RPMI7951 (cell line): ENCODE data around the gene LENG8. TPM values are rescaled to one million over a fixed set of nuclear protein-coding genes. Genes with fewer than 3 reads are reported as not detected.
"Not testable (repeated sequence)": the region's sequence is repeated elsewhere in the genome, so short reads cannot be mapped to it uniquely, and the experiment has no call there.

Experiments
- DNase-seq: peaks from one replicate; pipeline ENCODE4 v3.0.0-alpha.2; 2012; ENCODE audit warnings: low read depth
- total RNA-seq: library from RNA; depleted of rRNA; stranded (reverse); fragments of >200 nt; shearing (Covaris generic); gene quantifications from 2 replicates; pipeline ENCODE4 v1.2.3, GENCODE V29; 2014

The LENG8 gene
- total RNA-seq, 1 experiment from 2014 or later: 9.0 TPM

DNA sequence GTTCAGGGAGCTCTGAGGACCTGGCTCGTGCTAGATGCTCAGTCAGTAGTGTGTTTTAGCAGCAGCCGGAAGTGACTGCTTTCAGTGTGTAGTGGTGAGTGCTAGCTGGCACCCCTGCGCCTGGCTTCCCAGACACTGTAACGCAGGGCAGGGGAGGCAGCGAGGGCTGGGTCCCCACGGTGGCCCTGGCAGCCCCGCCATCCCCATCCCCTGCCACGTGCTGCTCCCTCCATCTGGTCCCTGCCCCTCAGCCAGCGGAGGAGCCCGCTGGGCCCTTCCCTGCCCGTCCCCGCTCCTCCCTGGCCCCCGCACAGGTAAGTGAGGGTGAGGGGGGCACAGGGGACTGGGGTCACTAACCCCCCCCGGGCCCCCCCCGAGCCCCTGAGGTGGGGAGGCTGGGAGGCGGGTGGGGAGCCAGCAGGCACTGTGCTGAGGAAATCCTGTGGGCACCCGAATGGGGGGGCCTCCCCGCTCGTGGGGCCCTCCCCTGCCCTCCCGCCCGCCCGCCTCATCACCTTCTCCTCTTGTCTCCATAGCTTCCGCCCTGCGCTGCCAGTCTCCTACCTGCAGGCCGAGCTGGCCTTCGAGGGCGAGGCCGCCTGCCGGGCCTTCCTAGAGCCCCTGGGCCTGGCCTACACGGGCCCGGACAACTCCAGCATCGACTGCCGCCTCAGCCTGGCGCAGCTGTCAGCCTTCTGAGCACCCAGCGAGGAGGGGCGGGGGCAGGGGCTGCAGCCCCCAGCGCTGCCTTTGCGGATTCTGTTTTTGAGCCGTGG, 11.4 kb downstream of the LENG8 start:
- no peak for DNase-seq

DNA sequence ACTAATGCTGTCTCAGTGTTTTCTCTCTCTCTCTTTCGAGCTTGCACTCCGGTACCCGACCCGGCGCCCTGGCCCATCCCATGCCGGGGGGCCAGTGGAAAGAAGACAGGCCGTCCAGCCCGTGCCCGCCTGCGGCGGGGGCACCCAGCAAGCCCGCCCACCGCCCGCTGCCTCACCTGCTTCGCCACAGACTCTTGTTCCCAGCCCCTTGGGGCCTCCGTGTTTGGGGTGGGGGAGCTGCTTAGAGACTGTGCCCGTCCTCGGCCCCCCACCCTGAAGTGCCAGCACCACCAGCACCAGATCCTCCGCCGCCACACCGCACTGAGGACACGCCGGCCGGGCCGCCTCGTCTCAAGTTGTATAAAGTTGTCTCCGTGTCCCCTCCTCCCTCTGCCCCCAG, 12.2 kb downstream of the LENG8 start:
- no peak for DNase-seq

DNA sequence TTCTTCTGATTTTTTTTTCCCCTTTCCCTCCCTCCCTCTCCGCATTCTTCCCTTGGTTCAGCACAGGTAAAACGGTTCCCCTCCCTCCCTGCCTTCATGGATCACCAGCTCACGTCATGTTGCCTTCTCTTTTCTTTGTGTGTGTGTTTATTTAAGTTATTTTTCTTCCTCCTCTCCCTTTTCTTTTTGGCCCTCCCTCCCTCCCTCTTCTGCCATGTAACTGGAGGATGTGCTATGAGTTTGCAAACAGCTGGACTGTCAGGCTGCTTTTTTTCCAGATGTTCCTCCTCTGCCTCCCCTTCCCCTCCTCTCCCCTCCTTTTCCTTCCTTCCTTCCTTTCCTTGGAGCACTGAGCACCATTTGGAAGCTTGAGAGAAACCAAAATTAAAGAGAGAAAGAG, 12.6 kb downstream of the LENG8 start:
- no peak for DNase-seq

DNA sequence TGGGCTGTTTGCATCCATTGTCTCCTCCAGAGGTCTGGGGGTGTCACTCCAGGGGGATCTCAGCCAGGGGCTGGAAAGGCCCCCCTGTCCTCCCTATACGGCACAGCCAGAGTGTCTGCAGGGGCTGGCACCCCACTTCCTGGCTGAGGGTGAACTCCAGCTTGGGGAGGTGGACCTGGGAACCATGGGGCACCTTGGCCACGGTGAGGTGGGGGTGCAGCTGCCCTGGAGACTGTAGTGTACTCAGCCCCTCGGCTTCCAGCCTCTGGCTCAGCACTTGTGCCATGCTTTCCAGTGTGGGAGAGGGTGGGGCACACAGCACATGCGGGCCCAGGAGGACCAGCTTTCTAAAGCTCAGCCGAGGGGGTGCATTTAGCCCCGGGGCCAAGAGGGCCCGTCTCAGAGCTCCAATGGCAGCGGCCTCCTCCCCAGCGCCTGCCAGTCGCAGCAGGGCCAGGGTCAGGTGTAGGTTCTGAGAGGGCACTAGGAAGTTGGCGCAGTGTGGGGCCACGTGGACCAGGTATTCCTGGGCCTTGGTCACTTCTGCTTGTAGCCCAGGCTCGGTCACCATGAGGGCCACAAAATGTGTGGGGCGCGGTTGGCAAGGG, 13.2 kb downstream of the LENG8 start:
- no peak for DNase-seq

DNA sequence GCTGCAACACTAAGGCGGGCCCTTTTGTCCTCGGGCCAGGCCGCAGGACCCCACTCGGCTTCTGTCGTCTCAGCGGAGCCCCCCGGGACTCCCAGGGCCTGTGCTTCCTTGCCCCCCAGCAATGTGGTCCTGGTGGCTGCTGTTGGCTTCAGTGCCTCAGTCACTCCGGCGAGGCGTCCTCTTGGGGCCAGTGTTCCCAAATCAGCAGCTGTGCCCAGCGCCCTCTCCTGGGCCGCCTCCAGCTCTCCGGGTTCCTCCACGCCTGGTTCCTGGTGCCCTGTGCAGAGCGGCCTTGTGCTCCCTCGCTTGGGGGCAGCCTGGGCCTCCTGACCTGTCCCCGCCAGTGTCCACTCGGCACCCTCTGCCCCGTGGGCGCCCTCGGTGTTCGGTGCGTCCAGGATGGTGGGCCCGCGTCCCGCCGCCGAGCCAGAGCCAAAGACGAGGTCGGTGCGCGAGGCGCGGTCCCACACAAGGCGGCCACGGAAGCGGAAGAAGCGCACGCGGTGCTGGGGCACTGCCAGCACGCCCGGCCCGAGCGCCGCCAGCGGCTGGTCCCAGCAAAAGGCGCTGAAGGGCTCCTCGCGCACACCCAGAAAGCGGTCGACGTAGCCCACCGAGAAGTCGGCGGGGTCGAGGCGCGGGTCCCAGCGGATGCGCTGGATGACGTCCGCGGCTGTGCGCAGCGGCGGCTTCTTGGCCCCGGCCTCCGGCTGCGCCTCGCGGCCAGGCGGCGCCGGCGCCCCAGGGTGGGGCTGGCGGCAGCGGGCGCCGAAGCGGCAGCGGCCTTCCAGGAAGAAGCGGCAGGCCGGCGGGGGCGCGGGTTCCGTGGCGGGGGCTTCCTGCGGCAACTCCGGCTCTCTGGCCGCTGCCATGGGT, 13.9 kb downstream of the LENG8 start:
- DNase-seq: peak; percentile 66

DNA sequence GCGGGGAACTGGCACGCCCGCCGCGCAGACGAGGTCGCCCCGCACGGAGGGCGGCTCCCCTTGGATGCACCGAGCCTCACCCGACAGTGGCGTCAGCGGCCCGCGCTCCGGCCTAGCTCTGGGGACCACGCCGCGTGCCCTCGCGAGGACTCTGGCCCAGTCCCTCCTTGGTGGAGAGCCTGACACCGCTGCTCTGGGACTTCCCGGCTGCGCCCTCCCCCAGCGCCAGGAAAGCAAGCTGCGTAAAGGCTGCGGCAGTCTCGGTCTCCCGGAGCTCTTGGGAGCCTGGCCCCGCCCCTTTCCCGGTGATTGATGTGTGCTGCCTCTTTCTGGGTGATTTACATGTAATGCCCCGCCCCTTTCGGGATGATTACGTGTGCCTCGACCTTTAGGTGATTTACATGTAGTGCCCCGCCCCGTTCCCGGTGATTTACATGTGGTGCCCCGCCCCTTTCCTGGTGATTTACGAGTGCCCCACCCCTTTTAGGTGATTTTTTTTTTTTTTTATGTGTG, 14.6 kb downstream of the LENG8 start, which contains the start of gene LENG9:
LENG9 (minus strand) TSS at position 248 of the 513 bp plus-strand sequence. CDS start 252 bp downstream, outside the sequence.
- peak; percentile 98 for DNase-seq

DNA sequence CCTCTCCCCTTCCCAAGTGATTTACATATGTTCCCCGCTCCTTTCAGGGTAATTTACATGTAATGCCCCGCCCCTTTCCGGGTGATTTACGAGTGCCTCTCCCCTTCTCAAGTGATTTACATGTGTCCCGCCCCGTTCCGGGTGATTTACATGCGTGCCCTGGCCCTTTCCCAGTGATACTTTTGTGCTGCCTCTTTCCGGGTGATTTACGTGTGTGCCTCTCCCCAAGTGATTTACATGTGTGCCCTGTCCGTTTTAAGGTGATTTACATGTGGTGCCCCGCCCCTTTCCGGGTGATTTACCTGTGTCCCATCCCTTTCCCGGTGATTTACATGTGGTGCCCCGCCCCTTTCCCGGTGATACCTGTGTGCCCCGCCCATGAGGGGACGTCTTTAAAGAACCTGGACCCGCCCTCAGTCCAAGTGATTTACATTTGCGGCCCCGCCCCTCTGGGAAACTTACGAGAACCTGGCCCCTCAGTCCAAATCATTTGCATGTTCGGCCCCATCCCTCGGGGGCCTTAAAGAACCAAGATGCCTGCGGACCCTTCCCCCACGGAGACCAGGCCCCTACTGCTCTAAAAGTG, 15.1 kb downstream of the LENG8 start:
- DNase-seq: peak; percentile 78

DNA sequence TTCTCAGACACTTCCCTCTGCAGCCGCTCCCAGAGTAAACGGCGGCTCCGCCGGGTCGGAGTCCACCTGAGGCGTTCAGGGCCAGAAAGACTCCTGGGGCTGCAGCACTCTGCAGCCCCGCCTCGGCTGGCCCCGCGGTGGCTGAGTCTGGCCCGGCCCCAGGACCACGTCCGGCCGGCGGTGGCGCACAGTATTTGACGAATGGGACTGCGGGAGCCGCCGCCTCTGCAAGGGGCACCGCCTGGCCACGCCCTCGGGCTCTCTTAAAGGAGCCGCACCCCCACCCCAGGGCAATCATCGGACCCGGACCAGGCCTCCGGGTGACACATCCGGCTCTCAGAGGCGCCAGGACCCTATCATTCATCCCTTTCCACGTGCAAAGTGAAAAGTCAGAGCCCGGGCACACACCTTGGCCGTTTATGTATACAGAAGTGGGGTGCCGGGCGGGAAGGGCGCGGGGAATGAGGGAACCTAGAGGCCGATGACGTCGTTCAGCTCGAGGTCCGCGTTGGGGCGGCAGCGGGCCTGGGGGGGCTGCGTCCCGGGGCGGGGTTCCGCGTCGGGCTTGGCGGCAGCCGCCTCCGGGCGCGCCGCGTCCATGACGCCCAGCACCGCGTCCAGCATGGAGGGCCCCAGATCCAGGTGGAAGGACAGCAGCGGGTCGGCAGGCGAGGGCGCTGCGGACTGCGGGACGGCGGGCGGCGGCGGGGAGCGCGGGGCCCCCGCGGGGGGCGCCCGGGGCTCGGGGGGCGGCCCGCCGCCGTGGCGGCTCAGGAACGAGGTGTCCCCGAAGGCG, 15.8 kb downstream of the LENG8 start:
- peak; percentile 90 for DNase-seq

DNA sequence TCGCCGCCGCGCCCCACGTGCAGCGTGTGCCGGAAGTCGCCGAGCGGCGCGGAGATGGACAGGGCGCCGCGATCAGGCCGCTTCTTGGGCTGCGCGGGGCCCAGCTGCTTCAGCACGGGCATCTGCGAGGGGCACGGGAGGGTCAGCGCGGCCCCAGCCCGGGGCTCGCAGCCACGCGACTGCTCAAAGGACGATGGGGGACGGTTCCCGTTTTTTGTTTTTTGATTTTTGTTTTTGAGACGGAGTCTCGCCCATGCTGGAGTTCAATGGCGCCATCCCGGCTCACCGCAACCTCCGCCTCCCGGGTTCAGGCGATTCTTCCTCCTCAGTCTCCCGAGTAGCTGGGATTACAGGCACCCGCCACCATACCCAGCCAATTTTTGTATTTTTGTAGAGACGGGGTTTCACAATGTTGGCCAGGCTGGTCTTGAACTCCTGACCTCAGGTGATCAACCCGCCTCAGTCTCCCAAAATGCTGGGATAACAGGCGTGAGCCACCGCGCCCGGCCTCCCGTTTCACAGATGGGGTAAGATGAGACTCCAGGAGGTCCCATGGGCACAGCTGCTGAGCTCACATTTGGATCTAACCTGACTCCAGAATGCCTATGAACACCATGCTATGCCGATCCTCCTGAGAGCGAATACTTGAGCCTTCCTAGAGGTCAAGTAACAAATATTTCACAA, 16.6 kb downstream of the LENG8 start:
- DNase-seq: no peak

DNA sequence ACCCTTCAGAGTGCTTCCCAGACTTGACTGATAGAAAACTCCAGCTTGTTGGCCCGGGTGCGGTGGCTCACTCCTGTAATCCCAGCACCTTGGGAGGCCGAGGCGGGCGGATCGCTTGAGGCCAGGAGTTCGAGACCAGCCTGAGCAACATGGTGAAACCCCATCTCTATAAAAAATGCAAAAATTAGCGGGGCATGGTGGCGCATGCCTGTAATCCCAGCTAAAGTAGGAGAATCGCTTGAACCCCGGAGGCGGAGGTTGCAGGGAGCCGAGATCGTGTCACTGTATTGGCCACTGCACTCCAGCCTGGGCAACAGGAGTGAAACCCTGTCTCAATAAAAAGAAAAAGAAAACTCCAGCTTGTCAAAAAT, 17.1 kb downstream of the LENG8 start:
- DNase-seq: not testable (repeated sequence)

DNA sequence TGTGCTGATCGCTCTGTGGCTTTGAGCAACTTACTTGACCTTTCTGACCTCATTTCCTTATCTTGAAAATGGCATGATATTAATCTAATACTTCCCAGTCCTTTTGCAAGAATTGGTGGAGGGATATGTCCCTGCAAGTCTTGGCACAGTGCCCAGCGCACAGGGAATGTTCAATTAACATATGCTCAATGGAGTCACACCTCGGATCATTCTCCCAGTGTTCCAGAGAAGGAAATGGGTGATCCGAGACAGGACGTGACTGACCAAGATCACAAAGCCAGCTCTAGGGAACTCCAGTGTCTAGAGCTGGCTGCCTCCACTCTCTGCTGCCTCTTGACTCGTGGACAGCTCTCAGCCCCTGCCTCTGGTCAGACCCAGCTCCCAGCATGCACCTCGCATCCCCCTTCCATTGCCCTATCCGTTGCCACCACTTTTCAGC, 20.5 kb downstream of the LENG8 start:
- DNase-seq: no peak

DNA sequence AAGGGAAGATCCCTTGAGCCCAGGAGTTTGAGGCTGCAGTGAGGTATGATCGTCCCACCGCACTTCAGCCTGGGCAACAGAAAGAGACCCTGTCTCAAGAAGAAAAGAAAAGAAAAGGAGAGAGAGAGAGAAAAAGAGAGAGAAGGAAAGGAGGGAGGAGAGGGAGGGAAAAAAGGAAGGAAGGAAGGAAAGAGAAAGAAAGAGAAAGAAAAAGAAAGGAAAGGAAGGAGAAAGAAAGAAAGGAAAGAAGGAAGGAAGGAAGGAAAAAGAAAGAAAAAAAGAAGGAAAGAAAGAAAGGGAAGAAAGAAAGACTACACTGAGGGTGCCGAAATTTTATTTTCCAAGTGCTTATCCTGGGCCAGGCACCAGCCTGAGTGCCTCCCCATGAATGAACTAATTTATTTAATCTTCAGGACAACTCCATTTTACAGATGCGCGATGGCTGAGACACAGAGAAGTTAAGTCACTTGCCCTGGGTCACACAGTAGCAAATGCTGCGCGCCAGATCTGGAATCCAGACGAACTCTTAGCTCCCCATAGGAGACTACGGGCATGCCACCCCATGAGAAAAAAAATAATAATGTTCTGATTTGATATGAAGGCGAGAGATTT, 21.4 kb downstream of the LENG8 start:
- no peak for DNase-seq

DNA sequence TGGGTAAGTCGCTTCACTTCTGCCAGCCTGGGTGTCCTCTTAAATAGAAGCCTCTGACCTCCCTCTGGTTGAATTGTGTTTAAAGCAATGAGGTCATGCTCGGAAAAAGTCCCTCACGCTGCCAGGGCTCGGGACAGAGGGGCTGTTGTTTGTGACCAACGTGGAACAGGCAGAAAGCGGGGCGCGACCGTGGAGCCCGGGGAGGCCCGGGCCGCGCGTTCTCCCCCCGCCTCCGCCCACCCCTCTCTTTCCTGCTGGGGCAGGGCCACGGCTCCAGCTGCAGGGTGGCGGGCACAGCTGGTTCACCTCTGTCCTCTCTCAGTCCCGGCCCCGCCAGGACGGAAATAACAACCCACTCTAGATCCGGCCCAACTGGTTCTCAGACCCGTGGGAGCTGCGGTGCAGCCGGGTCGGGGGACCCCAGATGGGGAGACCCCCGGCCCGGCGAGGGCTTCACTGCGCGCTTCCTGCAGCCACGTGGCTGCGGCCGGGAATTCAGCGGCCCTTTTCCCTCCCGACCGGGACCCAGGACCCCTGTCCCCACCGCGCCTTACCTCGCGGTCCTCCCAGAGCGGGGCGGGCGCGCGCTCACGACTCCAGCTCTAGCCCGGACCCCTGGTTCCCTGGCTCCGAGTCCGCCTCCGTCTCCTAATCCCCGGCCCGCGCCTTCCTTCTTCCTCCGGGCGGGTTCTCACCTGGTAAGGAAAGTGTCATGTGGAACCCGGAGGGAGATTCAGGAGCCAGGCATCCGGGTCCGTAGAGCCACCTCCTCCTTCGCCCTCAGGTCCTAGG, 22.2 kb downstream of the LENG8 start:
- DNase-seq: peak; percentile 28

DNA sequence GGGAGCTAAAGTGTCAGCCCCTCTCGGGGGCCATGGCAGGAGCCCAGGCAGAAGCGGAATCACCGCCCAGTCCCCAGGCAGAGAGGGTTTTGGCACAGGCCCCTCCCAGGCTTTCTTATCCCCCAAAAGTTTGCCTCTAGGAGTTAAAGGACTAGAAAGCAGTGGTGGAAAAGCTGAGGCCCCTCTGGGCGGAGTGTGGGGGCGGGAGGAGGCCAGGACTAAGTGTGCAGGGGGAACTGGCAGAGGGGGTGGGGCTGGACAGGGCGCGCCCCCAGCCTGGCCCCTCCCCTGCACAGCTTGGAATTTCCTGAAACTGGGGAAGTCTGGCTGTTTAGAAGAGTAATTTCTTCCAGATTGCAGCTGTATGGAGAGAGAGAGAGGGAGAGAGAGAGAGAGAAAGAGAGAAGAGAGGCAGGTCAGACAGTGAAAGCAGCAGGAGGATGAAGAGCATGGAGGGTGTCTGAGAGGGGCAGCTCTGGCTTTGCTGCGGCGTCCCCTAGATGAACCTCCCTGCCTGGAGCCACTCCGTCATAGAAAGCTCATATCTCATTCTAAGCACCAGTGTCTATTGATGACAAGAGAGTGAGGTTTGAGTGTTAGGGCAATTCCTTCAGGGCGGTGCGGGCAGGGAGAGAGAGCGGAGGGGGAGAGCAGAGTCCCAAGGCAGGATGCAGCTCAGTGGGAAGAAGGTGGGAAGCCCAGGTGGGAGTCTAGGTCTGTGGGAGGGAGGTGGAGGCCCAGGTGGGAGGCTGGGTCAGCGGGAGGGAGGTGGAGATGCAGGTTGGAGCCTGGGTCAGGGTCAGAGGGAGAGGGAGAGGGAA, 24.3 kb downstream of the LENG8 start, which contains the start of gene CDC42EP5:
CDC42EP5 (minus strand) TSS at position 226 of the 821 bp plus-strand sequence. CDS start 7,749 bp downstream, outside the sequence.
- peak; percentile 71 for DNase-seq

DNA sequence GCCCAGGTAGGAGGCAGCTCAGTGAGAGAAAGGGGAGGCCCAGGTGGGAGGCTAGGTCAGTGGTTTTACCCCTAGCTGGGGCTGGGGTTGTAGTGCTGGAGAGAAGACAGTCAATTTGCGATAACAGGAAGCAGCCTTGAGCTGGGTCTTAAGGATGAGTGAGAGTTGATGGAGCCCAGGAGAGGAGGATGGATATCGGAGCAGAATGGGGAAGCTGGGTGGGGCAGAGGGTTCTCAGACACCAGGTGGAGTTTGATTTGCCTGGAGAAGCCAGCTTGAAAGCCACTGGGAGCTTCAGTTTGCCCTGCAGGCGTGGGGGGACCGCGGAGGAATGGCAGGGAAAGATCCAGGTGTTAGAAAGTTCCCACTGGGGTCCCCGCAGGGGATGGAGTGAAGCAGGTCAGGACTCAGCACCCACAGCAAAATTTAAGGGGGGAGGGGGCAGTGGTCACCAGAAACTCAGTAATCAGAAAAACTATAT, 24.9 kb downstream of the LENG8 start:
- no peak for DNase-seq

DNA sequence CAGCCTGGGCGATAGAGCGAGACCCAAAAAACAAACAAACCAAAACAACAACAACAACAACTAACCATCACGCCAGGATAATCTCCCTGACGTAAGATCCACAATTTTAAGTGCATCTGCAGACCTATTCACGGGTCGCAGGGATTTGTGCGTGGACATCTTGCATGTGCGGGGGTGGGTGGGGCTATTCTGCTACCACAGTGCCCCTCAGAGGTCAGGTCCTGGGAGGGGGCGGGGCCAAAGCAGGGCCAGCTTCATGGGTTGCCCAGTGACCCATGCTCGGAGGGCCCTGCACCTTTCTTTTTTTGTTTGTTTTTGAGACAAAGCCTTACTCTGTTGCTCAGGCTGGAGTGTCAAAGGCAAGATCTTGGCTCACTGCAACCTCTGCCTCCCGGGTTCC, 26.7 kb downstream of the LENG8 start:
- no peak for DNase-seq

DNA sequence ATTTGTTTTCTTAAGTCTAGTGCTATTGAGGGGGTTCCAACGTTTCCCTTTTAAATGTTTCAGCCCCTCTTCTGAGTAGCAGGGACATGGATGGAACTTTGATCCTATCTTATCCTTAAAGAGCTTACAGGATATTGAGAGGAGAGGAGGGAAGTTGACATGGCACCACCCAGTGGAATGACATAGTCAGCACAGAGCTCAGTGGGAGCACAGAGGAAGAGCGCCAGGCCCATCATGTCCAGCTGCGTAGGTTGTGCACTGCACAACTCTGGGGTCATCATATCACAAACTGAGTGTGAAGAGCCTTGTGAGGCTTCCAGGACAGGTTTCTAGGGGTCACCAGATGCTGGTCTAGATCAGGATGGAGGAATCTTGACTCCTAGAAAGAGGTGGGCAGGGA, 28.7 kb downstream of the LENG8 start:
- no peak for DNase-seq
